Spleen (tissue), 7 donors: ENCODE measurements around the gene KATNAL2.

Experiments used
- CTCF ChIP-seq, 11 experiments: fragments of 200-600 bp in 7 of 11; fragments of 450-650 bp in 4 of 11; sonication (generic) in 4 of 11; IDR thresholded peaks in 8 of 11; conservative IDR thresholded peaks in 3 of 11; 1 replicate in 7 of 11; 2 replicates in 4 of 11; pipeline versions ENCODE4 v1.4.0 to v1.8.0; 2016 to 2021; ENCODE audit warnings: antibody characterized with exemption in 11 of 11, inconsistent platforms in 4 of 11, mild to moderate bottlenecking in 1 of 11
- POLR2A ChIP-seq, 3 donors: fragments of 450-650 bp; IDR thresholded peaks; one replicate each; pipeline ENCODE4 v1.5.1; 2017; ENCODE audit warnings: antibody characterized with exemption in 3 of 3, mild to moderate bottlenecking in 1 of 3
- donor health status: DM: no; HTN: no; CAD: no; lungs with moderate emphysema.
- donor health status: DM: no; HTN: no; CAD: no.
- donor health status: DM: no; HTN: no; CAD: no.

GRCh38 chr18:47149457-47150028 is 232.1 kb downstream of the KATNAL2 start:
- no peak for TF ChIP-seq POLR2A (IDR thresholded peaks at IDR 0.05)
- no peak for TF ChIP-seq CTCF (IDR thresholded peaks at IDR 0.05 in 8 of 11, conservative IDR thresholded peaks at IDR 0.05 in 3 of 11)
